B cell (primary cell): Measurements from ENCODE around the gene NR6A1. TPM values are rescaled to one million over a fixed set of nuclear protein-coding genes. Genes with fewer than 3 reads are reported as not detected.

Source experiments
- ATAC-seq: fragments of 200-7000 bp; cut with Tn5 transposase; one replicate; pipeline ENCODE4 v1.10.0; 2021; ENCODE audit warnings: low read depth, mild to moderate bottlenecking, moderate number of reproducible peaks, moderate library complexity
- CTCF ChIA-PET: fragments of 350-600 bp; sonication (Branson Sonifier 250); formaldehyde crosslinking; loops from one replicate; lab custom pipeline; 2021; ENCODE audit warnings: antibody characterized with exemption, inconsistent platforms; lab: Charles Lee
- POLR2A ChIA-PET: fragments of 350-600 bp; sonication (Branson Sonifier 250); formaldehyde crosslinking; loops from one replicate; lab custom pipeline; 2021; ENCODE audit warnings: antibody characterized with exemption; lab: Charles Lee
- DNase-seq: peaks from one replicate; pipeline ENCODE4 v3.0.0; 2013
- H2AFZ ChIP-seq: 2 replicates; pipeline ENCODE4 v1.6.1; 2012; ENCODE audit warnings: mild to moderate bottlenecking, low read depth, low read length; ENCODE audit not compliant: insufficient read depth, poor library complexity, severe bottlenecking
- H3K27ac ChIP-seq, 2 donors: 1 replicate in 1 of 2; 2 replicates in 1 of 2; pipeline ENCODE4 v1.5.1; 2012 to 2013; ENCODE audit warnings: low read length in 2 of 2, mild to moderate bottlenecking in 2 of 2, moderate library complexity in 1 of 2
- H3K27me3 ChIP-seq, 4 experiments: fragments of 200-600 bp in 1 of 4; sonication (generic) in 1 of 4; replicated peaks in 1 of 4; 1 replicate in 2 of 4; 2 replicates in 2 of 4; pipeline versions ENCODE4 v1.6.1 to v1.7.0; 2013 to 2016; ENCODE audit warnings: low read length in 3 of 4, mild to moderate bottlenecking in 2 of 4, mixed read lengths in 1 of 4, moderate library complexity in 1 of 4; ENCODE audit not compliant: insufficient read depth in 4 of 4, control insufficient read depth in 3 of 4; ENCODE audit errors: control extremely low read depth in 1 of 4
- H3K36me3 ChIP-seq, 2 experiments: replicated peaks in 1 of 2; 1 replicate in 1 of 2; 2 replicates in 1 of 2; pipeline versions ENCODE4 v1.6.1 to v1.7.1; 2013; ENCODE audit warnings: low read length in 1 of 2; ENCODE audit not compliant: insufficient read depth in 2 of 2, control insufficient read depth in 1 of 2; ENCODE audit errors: control extremely low read depth in 1 of 2, extremely low read depth in 1 of 2
- H3K4me1 ChIP-seq, 2 donors: fragments of 200-600 bp in 1 of 2; sonication (generic) in 1 of 2; 1 replicate in 1 of 2; 2 replicates in 1 of 2; pipeline versions ENCODE4 v1.5.1 to v1.6.1; 2013 to 2017; ENCODE audit warnings: low read length in 2 of 2; ENCODE audit not compliant: control insufficient read depth in 2 of 2, insufficient read depth in 2 of 2
- H3K4me2 ChIP-seq: replicated peaks from 2 replicates; pipeline ENCODE3; 2012; ENCODE audit warnings: mild to moderate bottlenecking, low read depth, low read length; ENCODE audit not compliant: poor library complexity, severe bottlenecking
- H3K4me3 ChIP-seq, 5 experiments: fragments of 200-600 bp in 1 of 5; sonication (generic) in 1 of 5; 1 replicate in 3 of 5; 2 replicates in 2 of 5; pipeline versions ENCODE4 v1.5.1 to v1.7.0; 2011 to 2016; ENCODE audit warnings: low read length in 4 of 5, mild to moderate bottlenecking in 4 of 5, low read depth in 2 of 5, control low read depth in 1 of 5, moderate library complexity in 1 of 5; ENCODE audit not compliant: insufficient read depth in 1 of 5; ENCODE audit errors: control extremely low read depth in 1 of 5, extremely low read depth in 1 of 5
- H3K79me2 ChIP-seq: fragments of 200-600 bp; sonication (generic); one replicate; pipeline ENCODE4 v1.6.0; 2016; ENCODE audit warnings: low read length; ENCODE audit not compliant: control insufficient read depth, insufficient read depth
- H3K9ac ChIP-seq: fragments of 200-600 bp; sonication (generic); 2 replicates; pipeline ENCODE4 v1.6.1; 2017; ENCODE audit warnings: mild to moderate bottlenecking, low read length, moderate library complexity
- H3K9me3 ChIP-seq, 3 donors: one replicate each; pipeline versions ENCODE4 v1.6.1 to v1.7.1; 2013; ENCODE audit warnings: low read length in 2 of 3; ENCODE audit not compliant: control insufficient read depth in 2 of 3, insufficient read depth in 1 of 3; ENCODE audit errors: control extremely low read depth in 1 of 3
- H4K20me1 ChIP-seq: 2 replicates; pipeline ENCODE4 v1.6.0; 2012; ENCODE audit warnings: mild to moderate bottlenecking, low read length; ENCODE audit not compliant: insufficient read depth, control insufficient read depth, poor library complexity, severe bottlenecking
- H3K27ac Mint-ChIP-seq: one replicate; pipeline ENCODE4 v1.8.0; 2021; ENCODE audit warnings: mixed read lengths
- H3K27me3 Mint-ChIP-seq: one replicate; pipeline ENCODE4 v1.8.0; 2021; ENCODE audit warnings: mixed read lengths
- H3K4me1 Mint-ChIP-seq: one replicate; pipeline ENCODE4 v1.8.0; 2021; ENCODE audit warnings: mixed read lengths
- H3K4me3 Mint-ChIP-seq: one replicate; pipeline ENCODE4 v1.8.0; 2021; ENCODE audit warnings: mixed read lengths
- H3K9me3 Mint-ChIP-seq: one replicate; pipeline ENCODE4 v1.8.0; 2022; ENCODE audit warnings: mixed read lengths; ENCODE audit not compliant: insufficient read depth
- CTCF ChIP-seq: fragments of 200-600 bp; IDR thresholded peaks from one replicate; pipeline ENCODE4 v1.8.0; 2022; ENCODE audit warnings: antibody characterized with exemption, mild to moderate bottlenecking
- EZH2 ChIP-seq: IDR thresholded peaks from 2 replicates; pipeline ENCODE4 v1.6.1; 2012; ENCODE audit warnings: borderline replicate concordance, low read depth, mild to moderate bottlenecking, moderate library complexity, low read length; ENCODE audit not compliant: insufficient read depth, poor library complexity, severe bottlenecking
- WGBS: methylation state at CpG from one replicate; pipeline ENCODE4 v1.1.5; 2013; ENCODE audit warnings: missing lambda C conversion rate; ENCODE audit not compliant: insufficient coverage; 5-methylcytosine and 5-hydroxymethylcytosine counted together
- intact Hi-C: fragments of 100-400 bp; cut with micrococcal nuclease; formaldehyde crosslinking; loops from one replicate; pipeline ENCODE4 v1.10.0; 2022
- polyA plus RNA-seq: library from polyadenylated mRNA; depleted of rRNA; stranded (reverse); fragments of >200 nt; gene quantifications from 2 replicates; pipeline ENCODE4 v1.2.3, GENCODE V29; 2012
- total RNA-seq, 2 donors: library from RNA; stranded (reverse); fragments of 120-200 nt in 1 of 2; gene quantifications; 1 replicate in 1 of 2; 2 replicates in 1 of 2; pipeline versions ENCODE4 v1.2.3 to v1.2.4, GENCODE V29; 2013 to 2022

Gene NR6A1
- total and polyA plus RNA-seq, 2 donors (not counting 1 experiment from before 2014, with no cell fraction given) = 0.09 to 0.67 TPM

GRCh38 chr9:124733964-124734740 lies 37.0 kb downstream of the NR6A1 start:
- intact Hi-C loops = no loop called here
- ChIA-PET CTCF (interaction anchor here (2.0 kb wide), 1 partner anchor 23 kb away, joined by 4 read pairs; no protein-coding TSS in a partner anchor), POLR2A (no interaction called here)
- Histone ChIP-seq H3K4me3 (no peak overlapping the region), H3K4me1 (peaks cover 0 to 3% of the 10 kb centered on the region in 2 donors), H3K27ac (no peak overlapping the region), H3K36me3 (no peaks in the 10 kb centered on the region), H4K20me1 (no peaks in the 10 kb centered on the region), H3K9ac (no peak overlapping the region), H3K9me3 (no peaks in the 10 kb centered on the region), H3K4me2 (no peak overlapping the region), H3K79me2 (no peaks in the 10 kb centered on the region), H2AFZ (no peak overlapping the region), H3K27me3 (no peaks in the 10 kb centered on the region)
- DNase-seq (no peak), ATAC-seq (no peak)
- Mint-ChIP-seq H3K4me1 (peaks cover 2% of the 10 kb centered on the region), H3K4me3 (no peak overlapping the region), H3K27me3 (no peaks in the 10 kb centered on the region), H3K9me3 (no peaks in the 10 kb centered on the region), H3K27ac (no peak overlapping the region)
- no peak for TF ChIP-seq CTCF
- no peak for TF ChIP-seq EZH2
- WGBS = 73% methylated on average over 10 of the region's 14 CpGs

GRCh38 chr9:124730772-124731171 lies 40.3 kb downstream of the NR6A1 start:
- POLR2A ChIA-PET = no interaction called here
- intact Hi-C loops = no loop called here
- Mint-ChIP-seq H3K4me3 (no peak overlapping the region), H3K27ac (no peak overlapping the region), H3K27me3 (no peaks in the 10 kb centered on the region), H3K4me1 (peaks cover 2% of the 10 kb centered on the region), H3K9me3 (no peaks in the 10 kb centered on the region)
- Histone ChIP-seq H4K20me1 (no peaks in the 10 kb centered on the region), H3K79me2 (no peaks in the 10 kb centered on the region), H3K9me3 (no peaks in the 10 kb centered on the region), H3K27me3 (no peaks in the 10 kb centered on the region), H3K4me1 (peaks cover 0 to 3% of the 10 kb centered on the region in 2 donors), H3K4me3 (no peak overlapping the region), H3K9ac (no peak overlapping the region), H2AFZ (no peak overlapping the region), H3K36me3 (no peaks in the 10 kb centered on the region), H3K4me2 (no peak overlapping the region), H3K27ac (no peak overlapping the region)
- ATAC-seq (no peak), DNase-seq (no peak)
- 92% methylated on average over 2 of the region's 2 CpGs for WGBS
- TF ChIP-seq CTCF (no peak), EZH2 (no peak)
- CTCF ChIA-PET = interaction anchor here (1.1 kb wide), 1 partner anchor 42 kb away, joined by 4 read pairs; no protein-coding TSS in a partner anchor
